Coronary artery (tissue), 2 donors: ENCODE results near the gene CORO7.

ENCODE experiments used
- DNase-seq: peaks from one replicate; pipeline ENCODE4 v3.0.0-alpha.2; 2017; ENCODE audit warnings: low spot score
- H3K27ac ChIP-seq, 2 donors: fragments of 200-600 bp; sonication (generic); one replicate each; pipeline ENCODE4 v1.5.1; 2016 to 2019
- H3K4me3 ChIP-seq: fragments of 200-600 bp; sonication (generic); 2 replicates; pipeline ENCODE4 v1.5.1; 2016; ENCODE audit warnings: mild to moderate bottlenecking, moderate library complexity
- CTCF ChIP-seq: fragments of 200-600 bp; sonication (generic); IDR thresholded peaks from one replicate; pipeline ENCODE4 v1.5.1; 2019; ENCODE audit warnings: antibody characterized with exemption

Gene CORO7

GRCh38 chr16:4362476-4363135 lies 53.8 kb downstream of the CORO7 start:
- TF ChIP-seq CTCF: no peak
- DNase-seq: no peak
- no peak overlapping the region for H3K27ac ChIP-seq
- no peak overlapping the region for H3K4me3 ChIP-seq

GRCh38 chr16:4361944-4362311 lies 54.5 kb downstream of the CORO7 start:
- no peak overlapping the region for H3K4me3 ChIP-seq
- no peak for DNase-seq
- no peak for TF ChIP-seq CTCF
- H3K27ac ChIP-seq: no peak overlapping the region

GRCh38 chr16:4361033-4361943 lies 55.1 kb downstream of the CORO7 start:
- no peak for TF ChIP-seq CTCF
- Histone ChIP-seq H3K27ac (no peak overlapping the region), H3K4me3 (no peak overlapping the region)
- no peak for DNase-seq

- no peak overlapping the region for H3K4me3 ChIP-seq
- no peak for DNase-seq
- no peak overlapping the region for H3K27ac ChIP-seq
- TF ChIP-seq CTCF: no peak
These were observed 55.8 kb downstream of the CORO7 start for GRCh38 chr16:4360538-4361021.

GRCh38 chr16:4359914-4360313 lies 56.5 kb downstream of the CORO7 start:
- H3K27ac ChIP-seq: no peak overlapping the region
- no peak for TF ChIP-seq CTCF
- H3K4me3 ChIP-seq: no peak overlapping the region
- no peak for DNase-seq

GRCh38 chr16:4358831-4359561 lies 57.4 kb downstream of the CORO7 start:
- DNase-seq: no peak
- H3K4me3 ChIP-seq: no peak overlapping the region
- peak; percentile 97 for TF ChIP-seq CTCF
- H3K27ac ChIP-seq: no peak overlapping the region
